Measurements from ENCODE around the gene DDAH1. TPM values are rescaled to one million over a fixed set of nuclear protein-coding genes. Genes with fewer than 3 reads are reported as not detected.

Gene DDAH1
- total RNA-seq, 1 experiment from 2014 or later, result 65.9 TPM

- Histone ChIP-seq H3K9me2 (replicated peaks; ENCODE audit: low read length) (no peaks in the 10 kb centered on the region), H3K9ac (ENCODE audit: low read length) (no peak overlapping the region), H3K27ac (ENCODE audit: low read length) (no peak overlapping the region), H3K4me1 (ENCODE audit: insufficient read depth, low read length) (peaks cover 30% of the 10 kb centered on the region), H3K9me3 (ENCODE audit: low read length) (no peaks in the 10 kb centered on the region), H3F3A (ENCODE audit: low read length, unreplicated experiment) (no peaks in the 10 kb centered on the region), H3K79me2 (ENCODE audit: low read length) (peaks cover 89% of the 10 kb centered on the region), H3K36me3 (ENCODE audit: low read depth, low read length) (peaks cover 3% of the 10 kb centered on the region; the same call in 1 of the 2 replicates), H3K4me2 (ENCODE audit: low read length) (0 out of 2 replicates have a peak overlapping the region, but pooled peaks have one; percentile 16), H2AFZ (ENCODE audit: low read length) (no peak overlapping the region), H4K20me1 (ENCODE audit: low read length) (no peaks in the 10 kb centered on the region), H3K4me3 (ENCODE audit: low read length) (no peak overlapping the region), H3K27me3 (ENCODE audit: low read length) (no peaks in the 10 kb centered on the region)
- POLR2A ChIA-PET (ENCODE audit: unreplicated experiment), result no interaction called here
- TF ChIP-seq, protein P1, sequence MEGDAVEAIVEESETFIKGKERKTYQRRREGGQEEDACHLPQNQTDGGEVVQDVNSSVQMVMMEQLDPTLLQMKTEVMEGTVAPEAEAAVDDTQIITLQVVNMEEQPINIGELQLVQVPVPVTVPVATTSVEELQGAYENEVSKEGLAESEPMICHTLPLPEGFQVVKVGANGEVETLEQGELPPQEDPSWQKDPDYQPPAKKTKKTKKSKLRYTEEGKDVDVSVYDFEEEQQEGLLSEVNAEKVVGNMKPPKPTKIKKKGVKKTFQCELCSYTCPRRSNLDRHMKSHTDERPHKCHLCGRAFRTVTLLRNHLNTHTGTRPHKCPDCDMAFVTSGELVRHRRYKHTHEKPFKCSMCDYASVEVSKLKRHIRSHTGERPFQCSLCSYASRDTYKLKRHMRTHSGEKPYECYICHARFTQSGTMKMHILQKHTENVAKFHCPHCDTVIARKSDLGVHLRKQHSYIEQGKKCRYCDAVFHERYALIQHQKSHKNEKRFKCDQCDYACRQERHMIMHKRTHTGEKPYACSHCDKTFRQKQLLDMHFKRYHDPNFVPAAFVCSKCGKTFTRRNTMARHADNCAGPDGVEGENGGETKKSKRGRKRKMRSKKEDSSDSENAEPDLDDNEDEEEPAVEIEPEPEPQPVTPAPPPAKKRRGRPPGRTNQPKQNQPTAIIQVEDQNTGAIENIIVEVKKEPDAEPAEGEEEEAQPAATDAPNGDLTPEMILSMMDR (conservative IDR thresholded peaks at IDR 0.05; ENCODE audit: low read depth, low read length), result no peak
- TF ChIP-seq EZH2phosphoT487 (IDR thresholded peaks at IDR 0.05; ENCODE audit: borderline replicate concordance, low read length), result no peak
- TF ChIP-seq EZH2 (IDR thresholded peaks at IDR 0.05; ENCODE audit: low read length, unreplicated experiment), result no peak
- ATAC-seq (peak; percentile 72), DNase-seq (peak; percentile 61)
- intact Hi-C loops (cut with micrococcal nuclease), result no loop called here
- CTCF ChIA-PET, result no interaction called here
- BruUV-seq (replicated peaks), result no TSS peak
These were observed 16.6 kb downstream of the DDAH1 start for GRCh38 chr1:85448358-85448757.

GRCh38 chr1:85447006-85447943, 17.7 kb downstream of the DDAH1 start:
- intact Hi-C loops (cut with micrococcal nuclease), result no loop called here
- no peaks in the 10 kb centered on the region for H3K9me2 ChIP-seq (replicated peaks; ENCODE audit: low read length)
- H4K20me1 ChIP-seq (ENCODE audit: low read length), result no peaks in the 10 kb centered on the region
- H3K4me1 ChIP-seq (ENCODE audit: insufficient read depth, low read length), result peaks cover 30% of the 10 kb centered on the region
- peaks cover 3% of the 10 kb centered on the region; the same call in 1 of the 2 replicates for H3K36me3 ChIP-seq (ENCODE audit: low read depth, low read length)
- TF ChIP-seq, protein P1 (conservative IDR thresholded peaks at IDR 0.05; ENCODE audit: low read depth, low read length), result no peak
- no peak for TF ChIP-seq EZH2 (IDR thresholded peaks at IDR 0.05; ENCODE audit: low read length, unreplicated experiment)
- TF ChIP-seq EZH2phosphoT487 (IDR thresholded peaks at IDR 0.05; ENCODE audit: borderline replicate concordance, low read length), result no peak
- no peak overlapping the region for H3K27ac ChIP-seq (ENCODE audit: low read length)
- H2AFZ ChIP-seq (ENCODE audit: low read length), result no peak overlapping the region
- DNase-seq (no peak), ATAC-seq (no peak)
- no peak overlapping the region for H3K9ac ChIP-seq (ENCODE audit: low read length)
- BruUV-seq (replicated peaks), result no TSS peak
- no peak overlapping the region for H3K4me3 ChIP-seq (ENCODE audit: low read length)
- no peaks in the 10 kb centered on the region for H3K9me3 ChIP-seq (ENCODE audit: low read length)
- ChIA-PET POLR2A (ENCODE audit: unreplicated experiment) (no interaction called here), CTCF (no interaction called here)
- H3K27me3 ChIP-seq (ENCODE audit: low read length), result no peaks in the 10 kb centered on the region
- no peak overlapping the region for H3K4me2 ChIP-seq (ENCODE audit: low read length)
- no peaks in the 10 kb centered on the region for H3F3A ChIP-seq (ENCODE audit: low read length, unreplicated experiment)
- H3K79me2 ChIP-seq (ENCODE audit: low read length), result peaks cover 78% of the 10 kb centered on the region

DNA sequence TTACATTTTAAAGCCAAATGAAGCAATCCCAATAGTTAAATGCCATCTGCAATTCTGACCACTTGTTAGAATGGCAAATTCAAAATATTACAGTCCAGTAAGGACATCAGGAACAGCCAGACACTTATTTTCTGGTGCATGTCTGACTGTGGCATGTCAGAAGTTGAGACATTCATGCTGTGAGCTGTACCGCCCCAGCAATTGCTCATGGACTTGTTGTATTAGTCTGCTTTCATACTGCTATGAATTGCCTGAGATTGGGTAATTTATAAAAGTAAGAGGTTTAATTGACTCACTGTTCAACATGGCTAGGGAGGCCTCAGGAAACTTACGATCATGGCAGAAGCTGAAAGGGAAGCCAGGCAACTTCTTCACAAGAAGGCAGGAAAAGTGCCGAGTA, 19.1 kb downstream of the DDAH1 start:
- H3K9ac ChIP-seq (ENCODE audit: low read length), result no peak overlapping the region
- DNase-seq, result no peak
- H3F3A ChIP-seq (ENCODE audit: low read length, unreplicated experiment), result no peaks in the 10 kb centered on the region
- H4K20me1 ChIP-seq (ENCODE audit: low read length), result no peaks in the 10 kb centered on the region
- H3K27ac ChIP-seq (ENCODE audit: low read length), result no peak overlapping the region
- POLR2A ChIA-PET (ENCODE audit: unreplicated experiment), result no interaction called here
- no peak overlapping the region for H2AFZ ChIP-seq (ENCODE audit: low read length)
- BruUV-seq (replicated peaks), result no TSS peak
- peaks cover 71% of the 10 kb centered on the region for H3K79me2 ChIP-seq (ENCODE audit: low read length)
- no peak for ATAC-seq
- H3K4me1 ChIP-seq (ENCODE audit: insufficient read depth, low read length), result peaks cover 17% of the 10 kb centered on the region
- no peaks in the 10 kb centered on the region for H3K27me3 ChIP-seq (ENCODE audit: low read length)
- H3K4me2 ChIP-seq (ENCODE audit: low read length), result no peak overlapping the region
- H3K36me3 ChIP-seq (ENCODE audit: low read depth, low read length), result peaks cover 3% of the 10 kb centered on the region; the same call in 1 of the 2 replicates
- no peaks in the 10 kb centered on the region for H3K9me2 ChIP-seq (replicated peaks; ENCODE audit: low read length)
- intact Hi-C loops (cut with micrococcal nuclease), result no loop called here
- H3K9me3 ChIP-seq (ENCODE audit: low read length), result no peaks in the 10 kb centered on the region
- CTCF ChIA-PET, result no interaction called here
- TF ChIP-seq, protein P1 (conservative IDR thresholded peaks at IDR 0.05; ENCODE audit: low read depth, low read length), result no peak
- no peak for TF ChIP-seq EZH2phosphoT487 (IDR thresholded peaks at IDR 0.05; ENCODE audit: borderline replicate concordance, low read length)
- no peak for TF ChIP-seq EZH2 (IDR thresholded peaks at IDR 0.05; ENCODE audit: low read length, unreplicated experiment)
- H3K4me3 ChIP-seq (ENCODE audit: low read length), result no peak overlapping the region

Measured in PC-3 (cell line).